NCI-H187 (cell line): ENCODE results near the gene SRSF12.
A peak's percentile ranks its signal among the peaks of the same experiment; 100 is the strongest.
"Not testable (repeated sequence)": the region's sequence is repeated elsewhere in the genome, so short reads cannot be mapped to it uniquely, and the experiment has no call there.

Experiments used
- DNase-seq, 2 experiments: peaks; one replicate each; lab custom pipeline; 2025; lab: John Stamatoyannopoulos, UW

Gene SRSF12

GRCh38 chr6:89128256-89128671 is 10.4 kb upstream of the SRSF12 start:
- DNase-seq = not testable (repeated sequence)

DNA sequence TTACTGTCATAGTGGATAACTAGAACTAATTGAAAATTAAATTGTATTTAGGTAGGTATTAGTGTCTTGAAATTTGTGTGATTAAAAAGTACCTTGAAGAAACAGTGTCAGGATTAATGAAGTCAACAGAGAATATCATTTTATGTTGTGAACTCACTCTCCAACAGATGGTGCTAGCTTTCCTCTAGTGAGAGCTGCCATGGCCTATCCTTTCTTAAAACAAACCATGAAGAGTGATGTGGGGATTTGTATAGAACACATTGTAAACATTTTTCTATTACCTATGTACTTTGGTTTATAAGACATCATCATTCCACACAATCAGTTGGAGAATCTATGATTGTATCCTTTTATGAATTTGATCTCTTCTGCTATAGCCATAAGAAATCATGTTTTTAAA is 4.8 kb upstream of the SRSF12 start:
- DNase-seq = no peak

DNA sequence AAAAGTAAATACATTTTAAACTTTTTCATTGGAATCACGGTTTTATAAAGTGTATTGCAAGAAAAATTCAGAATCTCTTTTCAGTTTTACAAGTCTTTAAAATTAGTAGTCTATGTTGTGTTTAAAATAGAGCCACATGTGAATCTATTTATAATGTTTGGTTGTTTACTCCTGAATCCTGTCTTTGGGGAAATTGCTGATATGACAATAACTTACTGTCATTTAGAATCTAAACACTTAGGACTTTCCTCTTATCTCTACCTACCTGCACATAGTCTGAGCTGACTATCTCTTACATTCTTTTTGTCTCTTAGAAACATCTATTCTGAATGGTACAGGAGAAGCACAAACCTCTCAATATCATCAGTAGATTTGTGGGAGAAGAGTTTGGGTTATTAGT is 4.1 kb upstream of the SRSF12 start:
- no peak for DNase-seq

GRCh38 chr6:89120371-89120770 is 2.5 kb upstream of the SRSF12 start:
- DNase-seq = no peak

- DNase-seq = no peak
These were observed 1.1 kb upstream of the SRSF12 start for GRCh38 chr6:89118931-89119330.

GRCh38 chr6:89116702-89117101 is 1.2 kb downstream of the SRSF12 start:
- DNase-seq = no peak

- DNase-seq = no peak
These were observed 5.9 kb downstream of the SRSF12 start for GRCh38 chr6:89111933-89112332.

GRCh38 chr6:89110284-89110683 is 7.6 kb downstream of the SRSF12 start:
- DNase-seq = no peak

- DNase-seq = no peak
These were observed 17.8 kb downstream of the SRSF12 start for GRCh38 chr6:89100114-89100513.

DNA sequence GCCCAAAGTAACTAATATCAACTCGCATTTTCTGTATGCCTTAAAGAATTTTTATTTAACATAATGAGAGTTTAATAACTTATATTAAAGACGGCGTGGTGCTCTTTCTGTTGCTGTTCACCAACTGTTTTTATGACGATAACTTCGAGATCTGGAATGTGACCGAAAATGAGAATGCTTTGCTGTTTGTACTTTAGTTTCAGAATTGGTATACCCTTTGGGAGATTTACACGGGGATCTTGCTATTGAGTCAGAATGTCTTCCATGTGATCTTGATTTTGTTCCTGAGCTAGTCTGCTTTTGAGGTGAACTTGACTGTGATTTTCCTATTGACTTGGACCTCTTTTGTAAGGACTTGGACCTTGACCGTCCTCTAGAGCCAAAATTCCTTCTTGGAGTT is 19.4 kb downstream of the SRSF12 start:
- DNase-seq = no peak

DNA sequence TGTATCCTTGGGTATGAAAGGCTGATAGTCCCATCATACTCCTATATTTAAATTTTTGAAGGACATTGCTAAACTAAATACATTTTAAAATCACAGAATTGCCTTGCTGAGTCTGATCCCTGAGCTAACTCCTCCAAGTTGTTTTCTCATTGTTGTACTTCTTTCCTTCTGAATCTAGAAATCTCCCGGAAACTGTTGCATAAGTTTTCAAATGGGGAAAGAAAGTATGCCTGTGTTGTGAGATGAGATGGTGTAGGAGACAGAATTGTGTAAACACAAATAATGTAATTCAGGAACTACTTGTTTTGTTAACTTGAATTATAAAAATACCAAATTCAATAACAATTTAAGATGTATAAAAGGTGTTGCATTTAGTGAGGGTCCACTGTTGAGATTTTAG is 30.0 kb downstream of the SRSF12 start:
- no peak for DNase-seq

- no peak for DNase-seq
These were observed 32.3 kb downstream of the SRSF12 start for GRCh38 chr6:89085409-89086205.

DNA sequence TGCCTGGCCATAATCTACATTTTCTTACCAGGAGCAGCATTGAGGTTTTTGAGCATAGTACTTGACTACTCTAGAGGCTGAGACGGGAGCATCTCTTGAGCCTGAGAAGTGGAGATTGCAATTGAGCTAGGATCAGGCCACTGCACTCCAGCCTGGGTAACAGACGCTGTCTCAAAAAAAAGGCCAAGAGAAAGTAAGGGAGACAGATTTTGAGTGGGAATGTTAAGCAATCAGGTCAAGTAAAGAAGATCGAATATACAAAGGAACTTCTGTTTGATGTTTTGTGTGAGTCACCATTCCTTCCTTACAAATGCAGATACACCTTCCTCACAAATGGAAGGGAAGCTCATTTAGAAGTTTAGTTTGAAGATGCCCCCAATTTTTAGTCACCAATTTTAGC is 32.9 kb downstream of the SRSF12 start:
- no peak for DNase-seq

GRCh38 chr6:89084542-89084941 is 33.3 kb downstream of the SRSF12 start:
- DNase-seq = no peak

- no peak for DNase-seq
These were observed 35.4 kb downstream of the SRSF12 start for GRCh38 chr6:89082486-89082891.

DNA sequence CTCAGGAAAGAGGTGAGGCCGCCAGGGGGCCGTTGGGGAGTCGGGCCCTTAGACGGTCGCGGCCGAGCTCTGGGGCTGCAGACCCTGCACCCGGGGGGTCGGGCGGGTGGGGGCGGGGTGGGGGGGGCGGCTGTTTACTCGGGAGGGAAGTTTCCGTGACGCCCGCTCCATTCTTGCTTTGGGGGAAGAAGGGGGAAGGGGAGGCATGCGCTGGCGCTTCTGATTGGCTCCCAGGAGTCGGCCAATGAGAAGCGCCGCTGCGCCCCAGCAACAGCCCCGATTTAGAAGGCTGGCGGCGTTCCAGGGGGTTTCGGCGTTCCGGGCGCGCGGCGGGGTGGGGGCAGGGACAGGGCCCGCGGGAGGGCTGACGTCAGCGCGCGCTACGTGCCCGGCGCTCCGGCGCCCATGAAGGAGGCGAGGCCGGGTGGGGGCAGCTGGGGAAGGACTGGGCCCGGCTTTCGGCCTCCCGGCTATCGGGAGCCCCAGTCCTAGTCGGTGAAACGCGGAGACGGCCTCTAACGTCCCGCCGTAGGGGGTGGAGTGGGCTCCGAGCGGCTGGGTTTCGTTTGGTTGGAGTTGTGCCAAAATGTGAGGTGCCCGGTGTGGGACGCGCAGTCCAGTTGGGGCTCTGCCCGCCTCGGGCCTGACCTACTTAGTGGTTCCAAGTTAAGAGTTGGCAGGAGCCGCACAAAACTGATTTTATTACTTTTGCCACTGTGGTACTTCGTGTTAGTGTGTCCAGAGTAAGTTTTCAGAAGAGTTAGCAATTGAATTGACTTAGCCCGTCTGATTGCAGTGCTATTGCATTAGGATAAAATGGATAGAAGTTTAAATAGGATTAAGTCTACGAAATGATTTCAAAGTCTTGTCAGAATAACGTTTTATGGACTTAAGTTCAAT is 36.2 kb downstream of the SRSF12 start:
- DNase-seq = peak; percentile 82 to 95

GRCh38 chr6:89081129-89081422 is 36.8 kb downstream of the SRSF12 start:
- no peak for DNase-seq

DNA sequence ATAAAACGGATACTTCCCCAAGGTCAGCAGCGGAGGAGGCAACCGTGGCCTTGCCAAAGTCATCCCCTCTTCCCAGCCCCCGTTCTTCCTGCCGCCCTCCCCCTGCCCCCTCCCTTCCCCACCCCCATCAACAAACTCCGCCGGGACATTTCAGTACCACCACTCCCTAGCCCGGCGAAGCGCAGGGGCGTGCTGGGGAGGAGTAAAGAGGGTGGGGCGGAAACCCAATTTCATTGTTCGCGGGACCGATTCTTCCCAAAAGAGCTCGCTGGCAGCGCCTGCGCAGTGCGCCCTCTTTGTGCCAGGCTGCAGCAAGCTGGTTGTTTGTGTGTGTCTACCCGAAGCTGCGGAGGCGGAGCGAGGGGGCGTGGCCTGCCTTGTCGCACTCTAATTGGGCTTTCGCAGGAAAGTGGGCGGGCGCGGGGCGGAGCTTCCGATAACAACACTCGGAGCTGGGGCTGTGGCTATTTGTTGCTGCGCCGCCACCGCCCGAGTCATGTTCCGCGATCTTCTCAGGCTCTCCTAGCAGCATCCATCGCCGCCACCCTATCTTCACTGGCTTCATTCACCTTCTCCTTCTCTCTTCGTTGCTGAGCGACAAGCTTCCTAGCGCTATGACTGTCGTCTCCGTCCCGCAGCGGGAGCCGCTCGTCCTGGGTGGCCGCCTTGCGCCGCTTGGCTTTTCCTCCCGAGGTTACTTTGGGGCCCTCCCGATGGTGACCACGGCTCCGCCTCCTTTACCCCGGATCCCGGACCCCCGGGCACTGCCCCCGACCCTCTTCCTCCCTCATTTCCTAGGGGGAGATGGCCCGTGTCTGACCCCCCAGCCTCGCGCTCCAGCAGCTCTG is 37.4 kb downstream of the SRSF12 start, which contains the start of gene PNRC1:
PNRC1 (plus strand) TSS at position 471 of the 848 bp plus-strand sequence; CDS start at position 615, 144 bp downstream.
- DNase-seq = peak; percentile 96 to 99

DNA sequence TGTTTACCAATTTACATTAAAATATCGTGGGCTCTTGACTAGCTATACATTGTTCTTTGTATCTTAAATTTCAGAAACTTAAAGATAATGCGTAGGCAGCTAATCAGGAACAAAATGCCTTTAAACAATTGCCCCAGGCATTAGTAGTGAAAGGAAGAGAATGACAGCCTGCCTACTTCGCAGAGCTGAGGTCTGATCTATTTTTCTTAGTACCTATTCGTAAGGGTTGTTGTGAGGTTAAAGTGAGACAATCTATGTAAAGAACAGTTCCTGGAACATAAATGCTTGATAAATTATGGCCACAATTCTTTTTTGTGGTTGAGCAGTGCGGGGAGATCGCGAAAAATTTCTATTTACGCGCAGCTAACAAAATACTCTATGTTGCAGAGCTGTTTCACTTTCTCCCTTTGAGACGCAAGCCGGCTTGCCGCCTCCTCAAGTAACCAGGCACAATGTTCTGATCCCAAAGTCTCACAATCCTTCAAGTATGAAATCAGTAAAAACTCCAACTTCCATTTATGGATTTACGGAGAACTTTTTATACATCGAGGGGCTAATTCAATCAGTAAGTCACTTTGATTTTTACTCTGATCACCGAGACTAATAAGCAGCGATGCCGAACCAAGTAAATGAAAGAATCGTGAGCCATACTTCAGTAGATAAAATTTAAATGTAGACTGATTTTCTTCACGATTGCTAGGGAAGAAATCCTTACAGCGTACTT is 38.2 kb downstream of the SRSF12 start:
- peak in 1 of 2 experiments; percentile 73 for DNase-seq

GRCh38 chr6:89073840-89074239 is 44.0 kb downstream of the SRSF12 start:
- DNase-seq = no peak

DNA sequence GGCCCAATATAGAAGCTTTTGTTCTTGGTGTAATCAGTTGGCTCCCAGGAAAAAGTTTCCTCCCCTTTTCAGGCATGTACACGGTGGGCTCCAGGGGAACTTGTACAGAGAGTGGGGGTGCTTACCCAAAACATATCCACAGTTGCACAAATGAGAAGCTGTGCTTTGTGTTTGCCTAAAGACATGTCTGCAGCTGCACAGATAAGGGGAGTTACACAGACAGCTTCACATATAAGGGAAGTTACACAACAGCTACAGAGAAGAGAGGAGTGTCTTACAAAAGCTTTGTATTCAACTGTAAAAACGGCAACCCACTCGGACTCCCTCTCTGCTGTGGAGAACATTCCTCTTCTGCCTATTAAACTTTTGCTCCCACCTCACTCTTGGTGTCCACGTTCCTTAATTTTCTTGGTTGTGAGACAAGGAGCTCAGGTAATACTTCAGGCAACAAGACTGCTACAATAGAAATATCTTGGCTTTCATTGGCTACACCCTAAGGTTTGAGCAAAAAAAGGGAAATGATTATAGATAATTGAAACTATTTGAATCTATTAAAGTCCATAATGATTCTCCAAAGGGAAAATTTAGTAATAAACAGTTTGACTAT is 44.8 kb downstream of the SRSF12 start:
- DNase-seq = no peak
